Endometrial microvascular endothelial cells (primary cell): ENCODE results near the gene C6orf141. TPM values are rescaled to one million over a fixed set of nuclear protein-coding genes. Genes with fewer than 3 reads are reported as not detected.

Source experiments
- in situ Hi-C: cut with HindIII; loops from 2 replicates; pipeline ENCODE4 v1.10.0; 2017; ENCODE audit warnings: low sequenced_read_pairs, low pct_unique_long_range_greater_than_20kb; ENCODE audit errors: inconsistent ontology term
- total RNA-seq: library from RNA; depleted of rRNA; stranded (reverse); fragments of >200 nt; gene quantifications from one replicate; pipeline ENCODE4 v1.2.3, GENCODE V29; 2015; ENCODE audit errors: inconsistent ontology term

The C6orf141 gene
- 3.6 TPM for total RNA-seq

GRCh38 chr6:49550492-49551077, at the start of gene C6orf141:
C6orf141 (plus strand) TSS chr6:49550668; CDS start chr6:49550793, 125 bp downstream.
- in situ Hi-C loops = loop anchor here (25.0 kb wide), 1 partner anchor 88 kb away; the partner anchor contains the start of genes CENPQ and MMUT

DNA sequence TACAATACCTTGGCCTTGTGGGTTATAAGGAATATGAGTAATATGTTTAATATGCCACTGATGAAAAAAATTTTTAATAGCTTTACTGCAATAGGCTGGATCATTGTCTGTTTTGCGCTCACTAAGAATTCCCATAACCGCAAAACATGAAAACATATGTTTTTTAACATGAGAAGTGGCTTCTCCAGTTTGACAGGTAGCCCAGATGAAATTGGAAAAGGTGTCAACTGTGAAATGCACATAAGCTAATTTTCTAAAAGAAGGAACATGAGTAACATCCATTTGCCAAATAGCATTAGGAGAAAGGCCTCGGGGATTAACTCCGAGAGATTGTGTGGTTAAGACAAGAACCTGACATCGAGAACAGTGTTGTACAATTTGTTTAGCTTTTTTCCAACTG, 45.8 kb upstream of the C6orf141 start:
- in situ Hi-C loops = no loop called here

DNA sequence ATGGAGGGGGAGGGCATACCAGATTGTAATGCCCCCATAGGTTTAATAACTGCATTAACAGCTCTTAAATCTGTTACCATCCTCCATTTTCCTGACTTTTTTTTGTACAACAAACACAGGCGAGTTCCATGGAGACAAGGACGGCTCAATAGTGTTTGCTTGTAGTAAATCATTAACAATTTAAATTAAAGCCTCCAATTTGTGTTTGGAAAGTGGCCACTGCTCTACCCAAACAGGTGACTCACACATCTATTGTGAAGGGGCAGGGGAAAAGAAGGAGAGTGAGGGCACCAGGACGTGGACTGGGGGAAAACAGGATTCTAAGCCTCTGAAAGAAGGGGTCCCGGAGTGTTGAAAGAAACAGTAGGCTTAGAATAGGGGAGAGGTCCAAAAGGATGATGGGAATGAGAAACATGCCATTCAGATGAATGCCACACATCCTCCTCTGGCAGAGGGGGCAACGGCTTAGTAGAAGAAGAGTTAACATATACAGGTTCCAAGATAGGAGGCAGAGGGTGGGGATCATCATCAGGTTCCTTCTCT, 43.8 kb upstream of the C6orf141 start:
- in situ Hi-C loops = no loop called here

DNA sequence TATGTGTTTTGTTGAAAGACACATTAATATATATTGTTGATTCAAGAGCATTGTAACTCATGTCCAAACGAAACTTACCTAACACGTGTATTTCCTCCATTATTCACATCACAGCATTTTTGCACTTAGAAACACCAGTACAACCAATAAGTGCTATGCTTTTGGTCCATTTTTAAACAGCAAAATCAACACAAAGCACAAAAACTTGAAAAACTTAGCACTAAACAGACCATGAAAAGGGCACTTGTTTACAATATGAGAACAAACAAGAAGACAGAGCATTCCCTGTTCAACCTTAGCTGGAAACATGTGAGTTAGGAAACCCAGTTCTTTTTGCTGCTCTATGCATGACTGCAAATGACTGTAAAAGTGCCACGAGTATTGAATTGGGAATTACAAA, 41.1 kb upstream of the C6orf141 start:
- in situ Hi-C loops = no loop called here

GRCh38 chr6:49513153-49513989, 37.1 kb upstream of the C6orf141 start:
- in situ Hi-C loops = no loop called here

- in situ Hi-C loops = no loop called here
These were observed 35.6 kb upstream of the C6orf141 start for GRCh38 chr6:49514571-49515484.

- in situ Hi-C loops = no loop called here
These were observed 34.9 kb upstream of the C6orf141 start for GRCh38 chr6:49515485-49516146.

DNA sequence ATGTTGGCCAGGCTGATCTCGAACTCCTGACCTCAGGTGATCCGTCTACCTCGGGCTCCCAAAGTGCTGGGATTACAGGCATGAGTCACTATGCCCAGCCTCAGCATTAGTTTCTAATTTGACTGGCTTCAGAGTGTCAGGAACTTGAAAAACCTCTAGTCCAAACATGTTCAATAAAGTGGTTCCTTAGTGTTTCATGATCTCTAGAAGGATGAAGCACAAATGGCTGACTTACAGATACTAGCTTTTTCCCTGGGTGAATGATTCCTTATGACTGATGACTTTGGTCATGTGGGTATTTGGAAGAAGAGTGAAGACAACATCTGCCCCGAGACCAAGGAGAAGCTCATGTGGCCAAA, 34.3 kb upstream of the C6orf141 start:
- in situ Hi-C loops = no loop called here

- in situ Hi-C loops = no loop called here
These were observed 32.5 kb upstream of the C6orf141 start for GRCh38 chr6:49517919-49518318.

GRCh38 chr6:49519660-49520059, 30.8 kb upstream of the C6orf141 start:
- in situ Hi-C loops = no loop called here

DNA sequence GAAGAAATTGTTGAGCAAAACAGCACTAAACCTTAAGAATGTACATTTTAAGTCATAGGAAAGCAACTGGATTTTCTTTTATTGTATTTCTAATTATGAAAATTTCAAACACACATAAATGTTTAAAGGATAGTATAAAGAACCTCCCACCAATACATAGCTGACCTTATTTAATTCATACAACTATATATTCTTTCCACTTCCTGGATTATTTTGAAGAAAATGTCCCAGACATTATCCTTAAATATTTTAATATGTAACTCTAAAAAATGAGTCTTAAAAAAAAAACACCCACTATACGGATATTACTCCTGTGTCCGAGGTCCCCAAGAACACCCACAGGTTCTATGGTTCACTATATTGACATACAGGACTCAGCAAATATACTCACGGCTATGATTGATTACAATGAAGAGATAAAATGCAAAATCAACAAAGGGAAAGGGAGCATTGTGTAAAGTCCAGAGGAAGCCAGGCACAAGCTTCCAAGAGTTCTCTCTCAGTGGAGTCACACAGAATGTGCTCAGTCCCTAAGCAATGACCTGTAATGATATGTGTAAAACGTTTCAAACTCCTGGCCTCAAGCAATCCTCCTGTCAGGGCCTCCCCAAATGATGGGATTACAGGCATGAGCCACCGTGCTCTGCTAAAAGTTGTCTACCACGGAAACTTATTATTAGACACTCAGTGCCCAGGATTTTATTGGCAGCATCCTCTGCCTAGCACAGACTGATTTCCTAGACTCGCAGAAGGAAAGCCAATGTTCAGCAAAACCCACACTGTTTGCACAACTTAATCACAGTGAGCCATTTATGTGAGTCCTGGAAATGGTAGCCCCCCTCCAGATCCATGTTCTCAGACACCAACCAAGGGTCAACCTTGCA, 27.5 kb upstream of the C6orf141 start:
- in situ Hi-C loops = no loop called here

DNA sequence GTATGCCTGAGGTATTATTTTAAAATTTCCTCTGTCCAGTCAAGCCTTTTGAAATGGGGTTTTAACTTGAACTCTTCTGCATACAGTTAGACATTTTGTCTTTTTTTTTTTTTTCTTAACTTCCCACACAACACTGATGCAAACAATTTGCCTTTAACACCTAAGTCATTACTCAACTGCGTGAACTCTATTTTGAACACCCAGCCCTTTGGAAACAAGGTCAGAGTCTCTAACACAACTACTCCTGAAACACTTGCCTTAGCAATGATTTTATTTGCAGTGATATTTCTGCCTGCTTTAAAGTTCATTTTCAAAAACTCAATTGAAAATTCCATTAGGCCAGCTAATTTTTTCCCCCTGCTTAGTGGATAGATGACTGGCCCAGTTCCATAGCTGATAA, 26.6 kb upstream of the C6orf141 start:
- in situ Hi-C loops = no loop called here

DNA sequence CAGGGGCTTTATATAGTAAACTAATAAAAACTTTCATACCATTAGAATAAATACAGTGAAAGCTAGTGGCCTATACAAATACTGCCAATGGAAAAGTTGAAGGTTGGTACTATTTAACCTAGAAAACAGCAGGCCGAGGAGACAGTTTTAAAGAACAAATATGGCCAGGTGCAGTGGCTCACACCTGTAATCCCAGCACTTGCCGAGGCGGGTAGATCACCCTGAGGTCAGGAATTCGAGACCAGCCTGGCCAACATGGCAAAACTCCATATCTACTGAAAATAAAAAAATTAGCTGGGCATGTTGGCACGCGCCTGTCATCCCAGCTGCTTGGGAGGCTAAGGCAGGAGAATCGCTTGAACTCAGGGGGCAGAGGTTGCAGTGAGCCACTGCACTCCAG, 25.9 kb upstream of the C6orf141 start:
- in situ Hi-C loops = no loop called here

DNA sequence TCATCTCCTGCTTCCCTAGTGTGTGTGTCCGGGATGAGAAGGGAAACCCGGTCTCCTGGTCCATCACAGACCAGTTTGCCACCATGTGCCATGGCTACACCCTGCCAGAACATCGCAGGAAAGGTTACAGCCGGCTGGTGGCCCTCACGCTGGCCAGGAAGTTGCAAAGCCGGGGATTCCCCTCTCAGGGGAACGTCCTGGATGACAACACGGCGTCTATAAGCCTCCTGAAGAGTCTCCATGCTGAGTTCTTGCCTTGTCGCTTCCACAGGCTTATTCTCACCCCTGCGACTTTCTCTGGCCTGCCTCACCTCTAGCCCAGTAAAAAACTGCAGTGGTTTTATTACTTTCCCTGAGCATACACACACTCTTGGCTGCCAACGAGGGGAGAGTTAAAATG, 23.9 kb upstream of the C6orf141 start:
- in situ Hi-C loops = no loop called here

GRCh38 chr6:49527320-49527719, 23.1 kb upstream of the C6orf141 start:
- in situ Hi-C loops = no loop called here

- in situ Hi-C loops = no loop called here
These were observed 21.9 kb upstream of the C6orf141 start for GRCh38 chr6:49528571-49528970.

- in situ Hi-C loops = no loop called here
These were observed 20.2 kb upstream of the C6orf141 start for GRCh38 chr6:49530141-49530776.
